ENCODE measurements around the gene NGEF.
A peak's percentile ranks its signal among the peaks of the same experiment; 100 is the strongest.

The NGEF gene

DNA sequence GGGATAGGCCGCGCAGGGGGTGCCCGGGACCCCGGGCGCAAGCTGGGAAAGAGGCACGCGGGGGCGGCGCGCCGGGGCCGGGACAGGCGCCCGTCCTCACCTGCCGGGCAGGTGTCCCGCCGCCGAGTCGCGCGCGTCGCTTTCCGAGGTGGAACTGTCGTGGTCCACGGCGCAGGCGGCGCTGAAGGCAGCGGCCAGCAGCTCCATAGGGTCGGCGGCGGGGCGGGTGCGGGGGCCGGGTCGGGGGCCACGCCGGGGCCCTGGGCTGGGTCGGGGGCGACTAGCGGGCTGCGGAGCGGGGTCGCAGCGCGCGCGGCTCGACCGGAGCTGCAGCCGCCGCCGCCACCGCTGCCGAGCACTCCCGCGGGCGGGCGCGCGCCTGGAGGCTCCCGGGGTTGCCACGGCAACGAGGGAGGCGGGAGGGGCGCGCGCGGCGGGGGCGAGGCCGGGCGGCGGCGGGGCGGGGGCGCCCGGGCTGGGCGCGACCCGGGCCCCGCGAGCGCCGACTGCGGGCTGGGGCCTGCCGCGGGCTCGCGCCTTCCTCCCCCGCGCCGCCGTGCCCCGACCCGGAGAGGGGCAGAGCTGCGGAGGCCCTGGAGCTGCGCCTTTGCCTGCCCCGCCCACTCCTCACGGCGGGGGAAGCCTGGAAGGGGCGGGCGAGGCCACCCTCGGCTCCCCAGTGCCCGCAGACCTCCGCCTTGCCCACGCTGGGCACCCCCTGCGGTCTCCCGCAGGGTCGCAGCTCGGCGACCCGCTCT lies 85.1 kb downstream of the NGEF start:
- TF ChIP-seq EGR1 (IDR thresholded peaks at IDR 0.05): peak; percentile 28; the same call in 1 of the 2 replicates
- TF ChIP-seq, protein P1, sequence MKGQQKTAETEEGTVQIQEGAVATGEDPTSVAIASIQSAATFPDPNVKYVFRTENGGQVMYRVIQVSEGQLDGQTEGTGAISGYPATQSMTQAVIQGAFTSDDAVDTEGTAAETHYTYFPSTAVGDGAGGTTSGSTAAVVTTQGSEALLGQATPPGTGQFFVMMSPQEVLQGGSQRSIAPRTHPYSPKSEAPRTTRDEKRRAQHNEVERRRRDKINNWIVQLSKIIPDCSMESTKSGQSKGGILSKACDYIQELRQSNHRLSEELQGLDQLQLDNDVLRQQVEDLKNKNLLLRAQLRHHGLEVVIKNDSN (IDR thresholded peaks at IDR 0.05): no peak

DNA sequence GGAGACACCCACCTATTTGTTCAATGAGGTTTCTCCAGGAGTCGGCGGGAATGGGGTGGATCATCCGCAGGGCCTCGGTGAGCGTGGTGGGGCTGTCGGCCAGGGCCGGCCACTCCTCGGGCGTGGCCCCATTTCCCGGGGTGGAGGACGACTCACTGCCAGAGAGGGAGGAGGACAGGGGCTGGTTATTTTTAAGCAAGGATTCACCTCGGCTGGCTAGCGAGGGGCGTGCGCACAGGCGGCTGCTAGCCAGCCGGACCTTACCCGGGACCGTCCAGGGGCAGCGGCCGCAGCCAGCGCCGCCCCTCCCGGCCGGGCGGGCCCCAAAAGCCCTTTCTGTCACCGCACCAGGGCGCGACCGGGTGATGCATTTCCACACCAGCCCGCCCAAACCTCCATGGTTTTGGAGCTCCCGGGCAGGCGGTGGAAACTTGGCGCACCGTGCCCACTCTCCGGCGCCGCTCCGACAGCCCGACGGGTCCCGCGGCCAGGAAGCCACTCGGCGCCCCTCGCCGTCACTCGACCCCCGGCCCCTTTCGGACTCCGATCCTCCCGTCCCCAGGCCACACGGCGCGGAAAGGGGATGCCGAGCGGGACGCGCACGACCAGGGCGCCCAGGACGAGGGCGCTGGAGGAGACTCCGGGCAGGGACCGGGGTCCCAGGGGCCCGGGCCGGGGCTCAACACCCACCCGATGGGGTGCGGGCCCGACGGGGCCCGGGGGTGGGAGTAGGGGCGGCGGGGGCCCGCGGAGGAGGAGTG lies 85.8 kb downstream of the NGEF start:
- TF ChIP-seq TCF12 (IDR thresholded peaks at IDR 0.05; ENCODE audit: low read depth) (no peak; the same call in 1 of the 2 replicates), TEAD4 (IDR thresholded peaks at IDR 0.05) (no peak), EGR1 (IDR thresholded peaks at IDR 0.05) (no peak), EP300 (IDR thresholded peaks at IDR 0.05; ENCODE audit: borderline replicate concordance) (0 out of 2 replicates have a peak, but pooled peaks have one; percentile 31), TAF1 (IDR thresholded peaks at IDR 0.05; ENCODE audit: low read depth) (peak; percentile 18; the same call in 1 of the 2 replicates), CREB1 (IDR thresholded peaks at IDR 0.05; ENCODE audit: low read depth) (no peak), CEBPB (IDR thresholded peaks at IDR 0.05) (no peak), YY1 (IDR thresholded peaks at IDR 0.05; ENCODE audit: low read depth) (no peak), RAD21 (IDR thresholded peaks at IDR 0.05; ENCODE audit: low read depth) (peak; percentile 4; the same call in 1 of the 2 replicates), NFIC (IDR thresholded peaks at IDR 0.05) (no peak), FOXM1 (IDR thresholded peaks at IDR 0.05; ENCODE audit: borderline replicate concordance, low read depth) (no peak), ZBTB7A (IDR thresholded peaks at IDR 0.05; ENCODE audit: low read depth) (peak; percentile 54; the same call in 1 of the 2 replicates)
- TF ChIP-seq, protein P1 (IDR thresholded peaks at IDR 0.05): no peak
- TF ChIP-seq, protein P2, sequence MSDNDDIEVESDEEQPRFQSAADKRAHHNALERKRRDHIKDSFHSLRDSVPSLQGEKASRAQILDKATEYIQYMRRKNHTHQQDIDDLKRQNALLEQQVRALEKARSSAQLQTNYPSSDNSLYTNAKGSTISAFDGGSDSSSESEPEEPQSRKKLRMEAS (IDR thresholded peaks at IDR 0.05): peak; percentile 30; the same call in 1 of the 2 replicates
- TF ChIP-seq, protein P3, sequence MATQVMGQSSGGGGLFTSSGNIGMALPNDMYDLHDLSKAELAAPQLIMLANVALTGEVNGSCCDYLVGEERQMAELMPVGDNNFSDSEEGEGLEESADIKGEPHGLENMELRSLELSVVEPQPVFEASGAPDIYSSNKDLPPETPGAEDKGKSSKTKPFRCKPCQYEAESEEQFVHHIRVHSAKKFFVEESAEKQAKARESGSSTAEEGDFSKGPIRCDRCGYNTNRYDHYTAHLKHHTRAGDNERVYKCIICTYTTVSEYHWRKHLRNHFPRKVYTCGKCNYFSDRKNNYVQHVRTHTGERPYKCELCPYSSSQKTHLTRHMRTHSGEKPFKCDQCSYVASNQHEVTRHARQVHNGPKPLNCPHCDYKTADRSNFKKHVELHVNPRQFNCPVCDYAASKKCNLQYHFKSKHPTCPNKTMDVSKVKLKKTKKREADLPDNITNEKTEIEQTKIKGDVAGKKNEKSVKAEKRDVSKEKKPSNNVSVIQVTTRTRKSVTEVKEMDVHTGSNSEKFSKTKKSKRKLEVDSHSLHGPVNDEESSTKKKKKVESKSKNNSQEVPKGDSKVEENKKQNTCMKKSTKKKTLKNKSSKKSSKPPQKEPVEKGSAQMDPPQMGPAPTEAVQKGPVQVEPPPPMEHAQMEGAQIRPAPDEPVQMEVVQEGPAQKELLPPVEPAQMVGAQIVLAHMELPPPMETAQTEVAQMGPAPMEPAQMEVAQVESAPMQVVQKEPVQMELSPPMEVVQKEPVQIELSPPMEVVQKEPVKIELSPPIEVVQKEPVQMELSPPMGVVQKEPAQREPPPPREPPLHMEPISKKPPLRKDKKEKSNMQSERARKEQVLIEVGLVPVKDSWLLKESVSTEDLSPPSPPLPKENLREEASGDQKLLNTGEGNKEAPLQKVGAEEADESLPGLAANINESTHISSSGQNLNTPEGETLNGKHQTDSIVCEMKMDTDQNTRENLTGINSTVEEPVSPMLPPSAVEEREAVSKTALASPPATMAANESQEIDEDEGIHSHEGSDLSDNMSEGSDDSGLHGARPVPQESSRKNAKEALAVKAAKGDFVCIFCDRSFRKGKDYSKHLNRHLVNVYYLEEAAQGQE (IDR thresholded peaks at IDR 0.05; ENCODE audit: low read depth): no peak

DNA sequence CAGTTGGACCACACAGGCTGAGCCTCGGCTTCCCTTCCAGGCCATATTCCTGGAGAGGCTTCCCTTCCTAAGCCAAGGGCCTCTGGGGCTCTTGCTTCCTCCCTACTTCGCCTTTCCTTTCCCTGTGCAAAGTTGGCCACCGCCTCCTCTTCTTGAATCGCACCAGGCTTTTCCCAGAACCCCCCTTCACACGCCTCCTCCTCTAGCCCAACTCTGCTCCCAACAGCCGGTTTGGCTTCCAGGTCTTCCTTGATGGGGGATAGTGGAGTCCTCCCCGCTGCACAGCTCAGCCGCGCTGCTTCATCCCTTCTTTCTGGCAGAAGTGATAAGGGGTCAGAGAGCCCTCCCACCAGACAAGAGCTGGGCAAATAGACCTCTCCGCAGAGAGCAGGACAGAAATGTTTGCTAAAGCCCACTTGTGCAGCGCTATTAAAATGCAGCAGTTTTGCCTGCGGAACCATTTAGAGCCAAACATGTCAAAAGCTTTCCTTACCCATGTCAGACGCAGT lies 86.6 kb downstream of the NGEF start:
- no peak for TF ChIP-seq ZBTB7A (IDR thresholded peaks at IDR 0.05; ENCODE audit: low read depth)
- no peak for TF ChIP-seq EP300 (IDR thresholded peaks at IDR 0.05; ENCODE audit: borderline replicate concordance)
- TF ChIP-seq CEBPB (IDR thresholded peaks at IDR 0.05): no peak
- TF ChIP-seq, protein P3 (IDR thresholded peaks at IDR 0.05; ENCODE audit: low read depth): no peak
- no peak for TF ChIP-seq EGR1 (IDR thresholded peaks at IDR 0.05)
- no peak for TF ChIP-seq YY1 (IDR thresholded peaks at IDR 0.05; ENCODE audit: low read depth)
- TF ChIP-seq NFIC (IDR thresholded peaks at IDR 0.05): no peak
- no peak for TF ChIP-seq TCF12 (IDR thresholded peaks at IDR 0.05; ENCODE audit: low read depth)
- no peak for TF ChIP-seq RAD21 (IDR thresholded peaks at IDR 0.05; ENCODE audit: low read depth)
- no peak for TF ChIP-seq TAF1 (IDR thresholded peaks at IDR 0.05; ENCODE audit: low read depth)
- no peak for TF ChIP-seq FOXM1 (IDR thresholded peaks at IDR 0.05; ENCODE audit: borderline replicate concordance, low read depth)
- TF ChIP-seq, protein P2 (IDR thresholded peaks at IDR 0.05): no peak
- TF ChIP-seq TEAD4 (IDR thresholded peaks at IDR 0.05): no peak
- TF ChIP-seq CREB1 (IDR thresholded peaks at IDR 0.05; ENCODE audit: low read depth): no peak
- TF ChIP-seq, protein P1 (IDR thresholded peaks at IDR 0.05): no peak

DNA sequence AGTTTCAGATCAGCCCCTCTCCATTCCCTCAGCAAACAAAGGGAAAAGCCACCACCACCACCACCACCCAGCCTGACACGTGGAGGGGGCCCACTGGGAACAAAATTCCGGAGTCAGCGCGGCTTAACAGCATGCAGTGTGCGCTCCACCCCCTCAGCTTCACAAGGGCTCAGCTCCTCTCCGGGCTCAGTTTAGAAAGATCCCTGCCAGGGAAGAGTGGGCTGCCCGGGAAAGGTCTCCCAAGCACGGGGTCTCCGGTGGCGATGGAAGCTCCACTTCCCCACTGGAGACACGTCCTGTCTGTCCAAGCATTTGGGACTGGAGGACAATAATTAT lies 87.3 kb downstream of the NGEF start:
- TF ChIP-seq, protein P3 (IDR thresholded peaks at IDR 0.05; ENCODE audit: low read depth): no peak
- no peak for TF ChIP-seq TAF1 (IDR thresholded peaks at IDR 0.05; ENCODE audit: low read depth)
- no peak for TF ChIP-seq TCF12 (IDR thresholded peaks at IDR 0.05; ENCODE audit: low read depth)
- TF ChIP-seq RAD21 (IDR thresholded peaks at IDR 0.05; ENCODE audit: low read depth): no peak
- TF ChIP-seq EGR1 (IDR thresholded peaks at IDR 0.05): no peak
